Ovary (tissue), 3 donors: Measurements from ENCODE around the gene UBE2H.

Experiments
- EP300 ChIP-seq: sonication (generic); formaldehyde crosslinking; IDR thresholded peaks from one replicate; pipeline ENCODE4 v1.6.1; 2017; ENCODE audit warnings: antibody characterized with exemption
- POLR2A ChIP-seq: fragments of 450-650 bp; IDR thresholded peaks from one replicate; pipeline ENCODE4 v1.6.1; 2017; ENCODE audit warnings: antibody characterized with exemption, mild to moderate bottlenecking, moderate library complexity
- TF ChIP-seq, protein P1 (sequence below), 3 donors: fragments of 450-650 bp in 2 of 3; fragments of 200-600 bp in 1 of 3; IDR thresholded peaks; one replicate each; pipeline versions ENCODE4 v1.5.1 to v1.8.0; 2016 to 2022; ENCODE audit warnings: antibody characterized with exemption in 3 of 3, mild to moderate bottlenecking in 1 of 3
- donor health status: DM: no; HTN: no; CAD: no.

DNA sequence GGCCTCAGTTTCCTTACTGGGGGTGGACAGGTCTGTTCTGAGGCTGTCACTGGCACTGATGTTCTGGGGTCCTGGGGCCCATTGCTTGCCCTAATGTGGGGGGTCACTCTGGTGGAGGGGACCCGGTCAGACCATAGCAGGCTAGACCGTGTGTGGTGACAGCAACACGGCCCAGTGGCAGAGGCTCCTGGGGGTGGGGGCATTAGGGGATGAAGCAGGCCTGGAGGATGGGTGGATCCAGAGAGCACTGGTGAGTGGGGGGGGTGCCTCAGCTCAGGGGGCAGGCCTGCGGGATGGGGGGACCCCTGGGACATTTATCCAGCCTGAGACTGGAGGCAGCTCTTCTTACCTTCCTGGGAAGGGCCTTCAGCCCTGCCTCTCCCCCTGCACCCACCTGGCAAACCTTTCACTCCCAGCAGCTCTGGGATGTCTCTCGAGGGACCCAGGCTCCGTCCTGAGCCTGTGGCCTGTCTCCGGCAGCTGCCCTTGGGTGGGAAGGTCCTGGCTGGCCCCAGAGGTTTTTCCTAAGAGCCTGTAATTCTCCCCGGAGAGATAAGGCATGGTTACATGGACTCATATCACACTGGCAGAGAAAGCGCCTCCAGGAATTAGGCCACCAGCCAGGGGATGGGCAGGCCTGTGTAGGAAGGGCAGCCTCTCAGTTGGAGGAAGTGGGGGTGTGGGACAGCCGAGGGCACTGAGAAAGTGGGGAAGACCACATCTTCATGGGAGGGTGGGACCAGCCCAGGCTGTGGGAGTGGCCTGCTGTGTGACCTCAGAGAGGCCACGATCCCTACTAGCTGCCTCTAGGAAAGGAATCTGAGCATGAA, 147.7 kb downstream of the UBE2H start:
- TF ChIP-seq, protein P1, sequence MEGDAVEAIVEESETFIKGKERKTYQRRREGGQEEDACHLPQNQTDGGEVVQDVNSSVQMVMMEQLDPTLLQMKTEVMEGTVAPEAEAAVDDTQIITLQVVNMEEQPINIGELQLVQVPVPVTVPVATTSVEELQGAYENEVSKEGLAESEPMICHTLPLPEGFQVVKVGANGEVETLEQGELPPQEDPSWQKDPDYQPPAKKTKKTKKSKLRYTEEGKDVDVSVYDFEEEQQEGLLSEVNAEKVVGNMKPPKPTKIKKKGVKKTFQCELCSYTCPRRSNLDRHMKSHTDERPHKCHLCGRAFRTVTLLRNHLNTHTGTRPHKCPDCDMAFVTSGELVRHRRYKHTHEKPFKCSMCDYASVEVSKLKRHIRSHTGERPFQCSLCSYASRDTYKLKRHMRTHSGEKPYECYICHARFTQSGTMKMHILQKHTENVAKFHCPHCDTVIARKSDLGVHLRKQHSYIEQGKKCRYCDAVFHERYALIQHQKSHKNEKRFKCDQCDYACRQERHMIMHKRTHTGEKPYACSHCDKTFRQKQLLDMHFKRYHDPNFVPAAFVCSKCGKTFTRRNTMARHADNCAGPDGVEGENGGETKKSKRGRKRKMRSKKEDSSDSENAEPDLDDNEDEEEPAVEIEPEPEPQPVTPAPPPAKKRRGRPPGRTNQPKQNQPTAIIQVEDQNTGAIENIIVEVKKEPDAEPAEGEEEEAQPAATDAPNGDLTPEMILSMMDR (IDR thresholded peaks at IDR 0.05): no peak
- TF ChIP-seq POLR2A (no peak), EP300 (no peak)
